ENCODE data around the gene SLC7A1. TPM values are rescaled to one million over a fixed set of nuclear protein-coding genes. Genes with fewer than 3 reads are reported as not detected.

SLC7A1 gene
- total RNA-seq, 1 experiment from 2014 or later: 32.6 TPM

- H3K36me3 ChIP-seq: no peaks in the 10 kb centered on the region
- H3K4me3 ChIP-seq: peak overlapping the region; percentile 2; the same call in 1 of the 2 replicates
- H3K27ac ChIP-seq: peak overlapping the region; percentile 80
- peaks cover 48% of the 10 kb centered on the region for H3K4me1 ChIP-seq
- peak; percentile 98 to 99 for DNase-seq
- no peaks in the 10 kb centered on the region for H3K27me3 ChIP-seq
- H3K9me3 ChIP-seq (replicated peaks): no peaks in the 10 kb centered on the region
Measured at GRCh38 chr13:29497137-29497654, 98.3 kb downstream of the SLC7A1 start.

- Histone ChIP-seq H3K4me3 (no peak overlapping the region), H3K4me1 (peaks cover 48% of the 10 kb centered on the region), H3K36me3 (no peaks in the 10 kb centered on the region), H3K9me3 (replicated peaks) (no peaks in the 10 kb centered on the region), H3K27ac (peak overlapping the region; percentile 80), H3K27me3 (no peaks in the 10 kb centered on the region)
- DNase-seq: peak; percentile 33 to 39
Measured at GRCh38 chr13:29496241-29496712, 99.2 kb downstream of the SLC7A1 start.

- Histone ChIP-seq H3K27ac (no peak overlapping the region), H3K4me3 (no peak overlapping the region), H3K27me3 (no peaks in the 10 kb centered on the region), H3K4me1 (peaks cover 33% of the 10 kb centered on the region), H3K9me3 (replicated peaks) (no peaks in the 10 kb centered on the region), H3K36me3 (no peaks in the 10 kb centered on the region)
- DNase-seq: no peak
Measured at GRCh38 chr13:29494520-29494919, 101.0 kb downstream of the SLC7A1 start.

DNA sequence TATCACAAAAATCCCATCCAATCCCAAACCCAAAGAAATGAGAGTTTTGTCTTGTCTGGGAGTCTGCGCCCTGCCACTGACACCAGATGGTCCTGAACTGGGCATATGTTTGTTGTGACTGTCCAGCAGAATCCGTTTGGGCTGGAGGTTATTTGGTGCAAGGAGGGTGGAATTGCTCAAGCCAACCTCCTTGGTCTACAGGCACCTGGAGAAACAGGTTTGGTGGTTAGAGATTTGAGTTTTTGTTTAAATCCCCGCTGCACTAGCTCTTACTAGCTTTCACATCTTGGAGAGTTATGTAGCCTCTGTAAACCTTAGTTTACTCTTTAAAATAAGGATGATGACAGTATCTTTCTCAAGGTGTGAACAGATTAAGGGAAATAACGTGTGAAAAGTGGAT lies 101.7 kb downstream of the SLC7A1 start:
- Histone ChIP-seq H3K4me1 (peaks cover 26% of the 10 kb centered on the region), H3K36me3 (no peaks in the 10 kb centered on the region), H3K27ac (no peak overlapping the region), H3K9me3 (replicated peaks) (no peaks in the 10 kb centered on the region), H3K27me3 (no peaks in the 10 kb centered on the region), H3K4me3 (no peak overlapping the region)
- no peak for DNase-seq

DNA sequence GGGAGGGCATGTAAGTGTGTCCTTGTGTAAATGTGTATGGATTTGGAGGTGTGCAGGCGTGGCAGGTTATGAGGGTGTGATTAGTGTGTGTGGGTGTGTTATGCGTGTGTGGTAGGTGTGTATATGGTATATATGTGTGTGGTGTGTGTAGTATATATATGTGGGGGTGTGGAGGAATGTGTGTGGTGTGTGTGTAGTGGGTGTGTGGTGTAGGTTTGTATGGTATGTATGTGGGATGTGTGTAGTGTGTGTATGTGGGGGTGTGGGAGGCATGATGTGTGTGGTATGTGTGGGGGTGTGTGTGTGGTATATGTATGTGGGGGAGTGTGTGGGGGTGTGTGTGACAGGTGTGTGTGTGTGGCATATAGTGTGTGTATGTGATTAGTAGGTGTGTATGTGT lies 104.2 kb downstream of the SLC7A1 start:
- no peak for DNase-seq
- Histone ChIP-seq H3K4me1 (peaks cover 6% of the 10 kb centered on the region), H3K4me3 (no peak overlapping the region), H3K27me3 (no peaks in the 10 kb centered on the region), H3K9me3 (replicated peaks) (no peaks in the 10 kb centered on the region), H3K36me3 (no peaks in the 10 kb centered on the region), H3K27ac (no peak overlapping the region)

DNA sequence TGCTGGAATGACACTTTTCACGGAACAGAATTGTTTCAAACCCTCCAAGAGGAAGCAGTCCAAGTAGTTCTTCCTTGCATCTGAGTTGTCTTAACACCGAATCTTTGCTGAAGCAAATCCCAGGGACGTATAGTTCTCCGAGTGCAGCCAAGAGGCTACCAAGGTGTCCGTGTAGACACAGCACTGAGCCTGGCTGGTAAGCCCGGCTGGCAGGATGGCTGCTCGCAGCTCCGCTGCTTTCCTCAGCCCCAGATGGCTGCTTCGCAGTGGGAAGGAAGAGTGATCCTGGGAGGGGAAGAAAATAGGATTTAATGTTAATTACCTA lies 105.0 kb downstream of the SLC7A1 start:
- Histone ChIP-seq H3K4me1 (peaks cover 2% of the 10 kb centered on the region; the same call in 1 of the 2 replicates), H3K27ac (no peak overlapping the region)
- no peak for DNase-seq

DNA sequence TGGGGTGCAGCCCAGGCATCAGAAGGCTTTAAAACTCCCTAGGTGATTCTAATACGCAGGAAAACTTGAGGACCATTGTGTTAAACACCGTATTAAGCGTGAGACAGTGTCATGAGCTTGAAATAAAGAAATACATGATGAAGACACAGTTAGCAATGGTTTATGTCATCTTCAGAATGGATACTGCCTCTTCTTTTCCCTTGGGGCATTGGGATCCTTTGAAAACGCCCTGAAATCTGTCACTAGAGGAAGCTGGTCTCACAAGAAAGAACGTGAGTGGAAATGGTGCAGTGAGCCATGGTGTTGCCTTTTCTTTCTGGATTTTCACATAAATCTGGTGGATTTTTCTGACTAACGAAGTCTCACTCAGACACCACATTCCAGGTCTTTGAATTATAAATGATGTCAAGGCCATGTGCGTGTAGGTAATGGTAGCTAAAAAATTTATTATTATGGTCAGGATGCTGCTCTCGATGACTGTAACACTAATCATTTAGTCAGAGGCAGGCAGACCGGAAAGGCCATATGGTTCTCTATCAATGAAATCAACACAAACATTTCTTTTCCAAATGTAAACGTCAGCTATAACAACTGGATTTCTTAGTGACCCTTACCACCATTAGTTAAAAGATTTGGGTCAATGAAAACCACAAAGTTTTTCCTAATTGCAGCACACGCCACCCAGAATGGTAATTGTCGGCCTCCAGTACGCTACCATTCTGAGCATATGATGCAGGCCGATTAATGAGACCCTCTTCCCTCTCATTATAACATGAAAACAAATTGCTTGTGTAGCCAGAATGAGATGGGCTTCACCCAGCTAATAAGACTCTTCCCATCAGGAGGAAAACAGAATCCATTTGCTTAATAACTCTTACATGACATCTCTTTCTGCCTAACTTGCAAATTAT lies 105.6 kb downstream of the SLC7A1 start:
- no peaks in the 10 kb centered on the region for H3K9me3 ChIP-seq (replicated peaks)
- H3K4me3 ChIP-seq: no peak overlapping the region
- peaks cover 4% of the 10 kb centered on the region; the same call in 1 of the 2 replicates for H3K4me1 ChIP-seq
- H3K27me3 ChIP-seq: no peaks in the 10 kb centered on the region
- H3K36me3 ChIP-seq: no peaks in the 10 kb centered on the region
- no peak overlapping the region for H3K27ac ChIP-seq
- no peak for DNase-seq

More for the DNA sequence above, 105.0 kb downstream of the SLC7A1 start:
- Histone ChIP-seq H3K9me3 (replicated peaks) (no peaks in the 10 kb centered on the region), H3K4me3 (no peak overlapping the region), H3K36me3 (no peaks in the 10 kb centered on the region), H3K27me3 (no peaks in the 10 kb centered on the region)

DNA sequence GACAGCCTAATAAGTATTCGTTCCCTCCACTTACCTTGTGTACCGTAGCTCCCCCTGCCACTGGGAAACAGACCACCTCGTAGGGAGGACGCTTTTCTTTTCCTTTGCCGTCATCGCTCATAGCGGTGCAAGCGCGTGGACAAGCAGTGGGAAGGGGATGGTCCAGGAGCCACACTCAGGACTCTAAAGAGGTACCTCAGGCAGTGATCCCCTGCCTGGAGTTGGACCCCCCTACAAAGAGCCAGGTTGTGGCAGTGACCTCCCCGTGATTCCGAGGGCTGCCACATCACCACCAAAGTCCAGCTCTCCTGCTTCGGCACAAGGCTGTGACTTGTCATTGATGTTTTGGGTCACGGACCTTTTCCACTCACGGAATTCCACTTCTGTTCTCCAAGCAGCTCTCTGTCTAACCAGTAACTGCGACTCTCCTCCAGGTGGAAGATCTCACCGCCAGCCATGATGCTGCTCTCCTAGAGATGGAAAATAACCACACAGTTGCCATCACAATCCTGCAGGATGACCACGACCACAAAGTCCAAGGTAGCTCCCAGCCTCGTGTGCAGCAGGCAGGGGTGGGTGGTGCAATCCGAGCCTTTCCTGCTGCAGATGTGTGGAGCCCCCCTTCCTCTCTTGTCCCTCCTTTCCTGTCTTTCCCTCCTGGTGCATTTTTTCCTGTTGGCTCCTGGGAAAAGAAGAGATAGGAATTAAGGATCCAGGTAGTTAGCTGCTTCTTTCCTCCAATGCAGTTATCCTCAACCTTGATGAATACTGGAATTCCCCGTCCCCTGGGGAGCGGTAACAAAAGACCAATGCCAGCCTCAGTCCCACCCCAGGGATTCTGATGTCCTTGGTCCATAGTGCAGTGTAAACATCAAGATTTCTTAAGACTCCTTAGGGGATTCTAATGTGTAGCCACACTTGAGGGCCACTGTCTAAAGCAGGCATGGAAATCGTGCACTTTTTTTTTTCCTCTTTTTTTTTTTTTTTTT lies 107.7 kb downstream of the SLC7A1 start:
- Histone ChIP-seq H3K4me3 (no peak overlapping the region), H3K9me3 (replicated peaks) (no peaks in the 10 kb centered on the region), H3K36me3 (no peaks in the 10 kb centered on the region), H3K27me3 (no peaks in the 10 kb centered on the region), H3K27ac (no peak overlapping the region), H3K4me1 (peaks cover 26% of the 10 kb centered on the region; the same call in 1 of the 2 replicates)
- no peak for DNase-seq

DNA sequence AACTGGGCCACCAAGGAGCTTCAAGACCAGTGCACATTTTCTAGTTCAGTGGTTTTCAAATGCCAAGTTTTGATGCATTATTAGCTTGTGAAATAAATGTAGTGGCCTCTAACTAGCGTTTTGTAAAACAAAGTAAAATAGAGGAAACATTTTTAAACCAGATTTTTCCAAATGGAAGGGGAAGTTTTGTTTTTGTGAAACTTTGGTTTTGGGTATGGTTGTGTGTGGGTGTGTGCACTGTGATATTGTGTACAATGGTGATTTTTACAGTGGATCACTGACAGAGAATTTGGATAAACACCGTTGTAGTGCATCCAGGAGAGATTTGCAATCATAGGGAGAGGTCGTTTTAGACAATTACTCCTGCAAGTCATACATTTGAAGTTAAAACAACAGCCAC lies 108.9 kb downstream of the SLC7A1 start:
- H3K9me3 ChIP-seq (replicated peaks): no peaks in the 10 kb centered on the region
- no peaks in the 10 kb centered on the region for H3K27me3 ChIP-seq
- H3K4me3 ChIP-seq: no peak overlapping the region
- no peaks in the 10 kb centered on the region for H3K36me3 ChIP-seq
- DNase-seq: no peak
- H3K27ac ChIP-seq: no peak overlapping the region
- H3K4me1 ChIP-seq: peaks cover 26% of the 10 kb centered on the region; the same call in 1 of the 2 replicates

DNA sequence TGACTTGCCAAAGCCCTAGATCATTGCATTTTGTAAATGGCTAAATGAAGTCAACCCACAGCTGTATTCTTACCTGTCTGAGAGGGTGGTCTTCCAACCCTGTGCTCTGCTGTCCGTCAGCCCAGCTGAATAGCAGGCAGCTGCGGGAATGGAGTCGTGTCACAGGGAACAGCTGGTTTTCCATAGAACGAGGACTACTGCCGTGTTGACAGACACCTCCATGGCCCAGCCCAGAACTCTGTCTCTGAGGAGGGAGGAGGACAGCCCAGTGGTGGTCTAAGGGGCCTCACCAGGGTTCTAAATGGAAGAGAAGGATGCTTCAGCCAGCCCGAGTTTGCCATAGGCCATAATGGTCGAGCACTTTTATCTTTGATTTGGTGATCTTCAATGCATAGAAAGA lies 110.7 kb downstream of the SLC7A1 start:
- H3K9me3 ChIP-seq (replicated peaks): no peaks in the 10 kb centered on the region
- no peak overlapping the region for H3K27ac ChIP-seq
- no peaks in the 10 kb centered on the region for H3K36me3 ChIP-seq
- no peak for DNase-seq
- no peaks in the 10 kb centered on the region for H3K27me3 ChIP-seq
- no peak overlapping the region for H3K4me3 ChIP-seq
- peaks cover 26% of the 10 kb centered on the region; the same call in 1 of the 2 replicates for H3K4me1 ChIP-seq

GRCh38 chr13:29484236-29484635 lies 111.3 kb downstream of the SLC7A1 start:
- H3K4me3 ChIP-seq: no peak overlapping the region
- peaks cover 26% of the 10 kb centered on the region; the same call in 1 of the 2 replicates for H3K4me1 ChIP-seq
- no peaks in the 10 kb centered on the region for H3K27me3 ChIP-seq
- H3K27ac ChIP-seq: no peak overlapping the region
- no peaks in the 10 kb centered on the region for H3K9me3 ChIP-seq (replicated peaks)
- H3K36me3 ChIP-seq: no peaks in the 10 kb centered on the region
- DNase-seq: peak; percentile 51 to 68

GRCh38 chr13:29483623-29484022 lies 111.9 kb downstream of the SLC7A1 start:
- no peak overlapping the region for H3K27ac ChIP-seq
- no peaks in the 10 kb centered on the region for H3K9me3 ChIP-seq (replicated peaks)
- DNase-seq: no peak
- H3K36me3 ChIP-seq: no peaks in the 10 kb centered on the region
- no peaks in the 10 kb centered on the region for H3K27me3 ChIP-seq
- H3K4me3 ChIP-seq: no peak overlapping the region
- H3K4me1 ChIP-seq: peaks cover 26% of the 10 kb centered on the region; the same call in 1 of the 2 replicates

DNA sequence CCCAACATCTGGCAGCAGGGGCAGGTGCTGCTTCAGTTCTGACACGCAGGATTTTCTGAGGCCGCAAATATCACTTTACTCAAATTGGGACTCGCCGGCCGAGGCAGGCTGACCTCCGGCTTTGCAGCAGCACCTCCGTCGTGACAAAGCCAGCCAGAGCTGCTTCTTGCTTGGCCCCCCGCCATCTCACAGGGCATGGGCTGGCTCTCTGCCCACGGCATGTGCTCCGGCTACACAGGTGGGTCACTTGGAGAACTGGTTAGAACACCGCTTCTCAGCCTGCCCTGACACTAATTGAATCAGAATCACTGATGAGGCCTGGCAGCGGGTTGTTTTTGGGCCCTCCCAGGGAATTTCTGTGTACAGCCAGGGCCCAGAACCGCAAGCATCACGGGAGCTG lies 112.3 kb downstream of the SLC7A1 start:
- Histone ChIP-seq H3K4me1 (peaks cover 26% of the 10 kb centered on the region; the same call in 1 of the 2 replicates), H3K9me3 (replicated peaks) (no peaks in the 10 kb centered on the region), H3K36me3 (no peaks in the 10 kb centered on the region), H3K4me3 (no peak overlapping the region), H3K27me3 (no peaks in the 10 kb centered on the region), H3K27ac (no peak overlapping the region)
- DNase-seq: no peak

- Histone ChIP-seq H3K9me3 (replicated peaks) (no peaks in the 10 kb centered on the region), H3K36me3 (no peaks in the 10 kb centered on the region), H3K27ac (no peak overlapping the region), H3K4me3 (no peak overlapping the region), H3K4me1 (peaks cover 23% of the 10 kb centered on the region; the same call in 1 of the 2 replicates), H3K27me3 (no peaks in the 10 kb centered on the region)
- DNase-seq: no peak
Measured at GRCh38 chr13:29482504-29482903, 113.0 kb downstream of the SLC7A1 start.
